Daoy (cell line): ENCODE data around the gene RSU1. TPM values are rescaled to one million over a fixed set of nuclear protein-coding genes. Genes with fewer than 3 reads are reported as not detected.
A peak's percentile ranks its signal among the peaks of the same experiment; 100 is the strongest.

Source experiments
- DNase-seq: peaks from one replicate; pipeline ENCODE4 v3.0.0-alpha.2; 2015; ENCODE audit warnings: low read depth
- total RNA-seq: library from RNA; depleted of rRNA; stranded (reverse); fragments of >200 nt; shearing (Covaris generic); gene quantifications from 2 replicates; pipeline ENCODE4 v1.2.3, GENCODE V29; 2014

The RSU1 gene
- total RNA-seq, 1 experiment from 2014 or later: 58.6 TPM

DNA sequence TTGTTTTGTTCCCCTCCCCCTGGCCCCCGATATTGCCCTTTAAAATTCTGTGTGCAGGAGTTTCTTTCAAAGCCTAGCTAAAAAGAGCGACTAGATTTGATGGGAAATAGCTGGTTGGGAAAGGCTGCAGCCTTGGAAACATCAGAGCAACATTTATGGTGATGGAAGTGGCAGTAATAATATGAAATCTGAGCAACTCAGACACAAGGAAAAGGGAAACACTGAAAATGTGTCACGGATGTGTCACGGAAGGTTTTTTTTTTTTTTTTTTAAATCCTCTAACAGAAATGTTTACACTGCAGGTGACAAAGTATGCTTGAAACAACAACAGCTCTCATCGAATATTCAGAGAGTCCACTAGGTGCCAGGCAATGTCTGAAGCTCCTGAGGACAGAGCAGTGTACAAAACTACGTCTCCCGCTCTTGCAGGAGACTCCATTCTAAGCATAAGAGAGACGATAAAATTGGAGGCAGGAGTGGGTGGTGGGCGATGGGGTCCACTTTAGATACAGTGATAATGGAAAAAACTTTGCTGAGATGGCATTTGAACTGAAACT, 143.0 kb downstream of the RSU1 start:
- no peak for DNase-seq

DNA sequence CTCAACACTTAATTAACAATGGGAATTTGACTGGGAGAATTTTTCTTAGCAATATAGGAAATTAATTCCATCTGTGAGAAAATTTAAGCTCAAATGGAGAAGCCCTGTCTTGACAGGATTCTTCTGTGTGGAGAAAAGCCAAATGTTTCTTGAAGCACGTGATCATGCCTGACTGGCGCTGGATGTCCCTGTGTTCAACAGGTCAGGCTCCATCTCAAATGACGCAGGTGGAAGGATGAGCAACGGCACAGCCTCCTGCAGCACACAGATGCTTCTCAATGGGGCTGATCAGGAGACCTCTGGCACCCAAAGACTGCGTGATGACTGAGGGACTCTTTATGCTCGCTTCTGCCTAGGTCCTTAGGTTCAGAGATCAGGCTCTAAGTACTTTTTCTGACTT, 143.8 kb downstream of the RSU1 start:
- no peak for DNase-seq

DNA sequence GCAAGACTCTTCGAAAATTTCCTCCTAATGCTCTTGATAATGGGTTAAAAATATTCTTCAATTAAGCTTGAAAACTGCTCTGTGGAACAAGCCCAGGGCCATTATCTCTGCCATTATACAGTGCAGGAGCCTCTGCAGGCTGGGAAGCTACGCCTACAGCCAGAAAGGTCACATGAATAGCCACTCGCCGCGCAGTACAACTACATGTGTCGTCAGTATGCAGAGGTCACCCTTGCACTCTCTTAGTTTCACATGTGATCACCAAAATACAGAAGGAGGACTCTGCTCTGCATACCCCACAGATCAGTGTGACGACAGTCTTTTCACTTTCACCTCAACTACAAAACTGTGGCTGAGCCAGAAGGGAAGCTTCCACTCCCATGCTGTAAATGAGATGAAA, 153.8 kb downstream of the RSU1 start:
- DNase-seq: no peak

DNA sequence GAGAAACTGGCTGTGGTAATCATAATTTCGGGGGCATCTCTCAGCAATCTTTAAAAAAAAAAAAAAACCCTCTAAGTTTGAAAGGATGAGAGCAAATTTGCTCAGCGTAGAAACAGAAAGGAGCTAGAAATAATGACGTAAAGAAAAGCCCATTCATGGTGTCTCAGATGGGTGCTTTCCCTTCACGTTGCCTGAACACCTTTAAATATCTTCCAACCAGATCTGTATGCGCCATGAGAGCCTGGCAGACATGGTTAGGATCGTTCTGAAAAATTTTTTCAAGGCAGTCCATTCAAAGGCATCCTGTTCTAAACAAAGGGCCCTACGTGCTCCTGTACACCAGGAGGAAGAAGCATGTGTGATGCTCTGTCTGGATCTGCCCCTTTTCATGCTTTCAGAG, 154.3 kb downstream of the RSU1 start:
- no peak for DNase-seq

DNA sequence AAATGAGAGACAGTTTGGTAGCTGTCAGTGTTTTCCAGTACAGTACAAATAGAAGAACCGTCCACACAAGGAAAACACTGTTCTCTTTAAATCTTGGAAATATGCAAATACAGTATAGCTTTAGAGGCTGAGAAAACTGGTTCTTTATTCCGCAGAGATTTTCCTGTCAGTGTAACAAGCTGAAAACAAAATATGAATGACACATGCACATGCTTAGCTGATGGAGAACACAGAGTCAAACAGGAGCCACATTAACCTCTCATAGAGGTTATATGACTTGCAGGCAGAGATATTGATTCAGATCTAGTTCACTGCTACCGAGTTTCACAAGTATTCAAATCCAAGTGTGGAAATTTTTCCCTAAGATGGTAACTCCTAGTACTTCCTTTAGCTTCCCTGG, 160.3 kb downstream of the RSU1 start:
- DNase-seq: no peak

DNA sequence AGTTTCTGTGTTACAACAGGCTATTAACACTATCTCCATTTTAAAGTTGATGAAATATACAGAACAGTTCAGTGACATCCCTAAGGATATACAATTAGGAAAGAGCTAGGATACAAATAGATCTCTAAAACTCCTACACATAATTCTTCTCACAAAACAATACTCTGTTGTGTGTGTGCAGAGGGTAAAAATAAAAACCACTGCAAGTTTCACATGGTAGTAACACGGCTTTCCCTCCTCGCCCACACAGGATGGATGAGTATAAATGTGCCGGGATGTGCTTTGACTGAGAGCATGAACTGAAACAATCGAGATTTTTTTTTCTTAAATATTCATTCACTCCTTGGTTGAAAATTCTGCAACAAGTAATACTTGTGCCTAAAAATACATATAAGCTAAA, 164.0 kb downstream of the RSU1 start:
- DNase-seq: no peak

DNA sequence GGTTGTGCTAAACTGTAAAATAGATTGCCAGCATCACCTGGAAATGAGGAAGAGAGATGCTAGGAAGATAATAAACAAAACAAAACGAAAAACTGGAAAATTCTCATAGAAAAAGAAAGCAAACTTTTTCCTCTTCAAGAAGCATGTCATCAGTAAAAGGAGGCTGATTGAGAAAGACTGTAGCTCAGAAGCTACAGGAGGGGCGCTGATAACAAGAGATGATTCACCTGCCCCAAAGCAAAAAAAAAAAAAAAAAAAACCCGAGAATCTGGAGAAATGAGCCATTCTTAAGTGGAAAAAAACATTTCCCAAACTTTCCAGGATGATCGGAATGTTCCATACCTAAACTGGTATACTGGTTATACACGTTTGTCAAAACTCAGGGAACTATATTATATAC, 165.1 kb downstream of the RSU1 start:
- DNase-seq: peak; percentile 17

DNA sequence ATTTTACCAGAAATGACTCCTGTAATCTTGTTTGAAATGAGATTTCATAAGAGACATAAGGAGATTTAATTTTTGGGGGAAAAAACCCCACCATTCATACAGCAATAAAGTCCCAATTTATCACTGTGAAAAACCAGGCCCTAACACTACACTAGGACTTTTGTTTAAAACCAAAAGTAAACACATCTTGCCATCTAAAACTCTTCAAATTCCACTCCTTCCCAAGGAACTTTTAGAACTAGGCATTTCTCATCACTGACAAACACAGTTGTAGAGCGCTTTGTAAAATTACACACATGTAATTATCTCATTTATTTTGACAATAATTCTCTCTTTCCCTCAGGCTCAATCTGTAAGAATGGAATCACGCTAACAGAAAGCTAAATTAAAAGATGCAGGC, 167.5 kb downstream of the RSU1 start:
- DNase-seq: no peak

DNA sequence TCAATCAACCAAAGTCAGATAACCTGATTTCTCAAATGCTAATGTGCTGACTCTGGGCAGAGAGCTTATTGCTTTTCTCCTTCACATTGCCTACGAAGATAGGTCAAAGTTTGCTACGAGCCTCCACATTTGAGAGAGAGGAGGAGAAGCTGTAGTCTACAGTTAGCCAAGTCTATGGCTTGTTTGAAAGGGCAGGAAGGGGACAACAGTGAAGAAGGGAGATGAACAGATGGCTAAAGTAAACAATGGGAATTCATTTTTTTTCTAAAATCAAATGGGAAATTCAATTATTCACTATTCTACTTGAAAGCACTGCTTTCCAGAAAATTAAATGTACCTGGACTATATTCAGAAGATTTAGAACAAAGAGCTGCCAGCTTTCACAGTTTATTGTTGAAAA, 168.9 kb downstream of the RSU1 start:
- DNase-seq: no peak

DNA sequence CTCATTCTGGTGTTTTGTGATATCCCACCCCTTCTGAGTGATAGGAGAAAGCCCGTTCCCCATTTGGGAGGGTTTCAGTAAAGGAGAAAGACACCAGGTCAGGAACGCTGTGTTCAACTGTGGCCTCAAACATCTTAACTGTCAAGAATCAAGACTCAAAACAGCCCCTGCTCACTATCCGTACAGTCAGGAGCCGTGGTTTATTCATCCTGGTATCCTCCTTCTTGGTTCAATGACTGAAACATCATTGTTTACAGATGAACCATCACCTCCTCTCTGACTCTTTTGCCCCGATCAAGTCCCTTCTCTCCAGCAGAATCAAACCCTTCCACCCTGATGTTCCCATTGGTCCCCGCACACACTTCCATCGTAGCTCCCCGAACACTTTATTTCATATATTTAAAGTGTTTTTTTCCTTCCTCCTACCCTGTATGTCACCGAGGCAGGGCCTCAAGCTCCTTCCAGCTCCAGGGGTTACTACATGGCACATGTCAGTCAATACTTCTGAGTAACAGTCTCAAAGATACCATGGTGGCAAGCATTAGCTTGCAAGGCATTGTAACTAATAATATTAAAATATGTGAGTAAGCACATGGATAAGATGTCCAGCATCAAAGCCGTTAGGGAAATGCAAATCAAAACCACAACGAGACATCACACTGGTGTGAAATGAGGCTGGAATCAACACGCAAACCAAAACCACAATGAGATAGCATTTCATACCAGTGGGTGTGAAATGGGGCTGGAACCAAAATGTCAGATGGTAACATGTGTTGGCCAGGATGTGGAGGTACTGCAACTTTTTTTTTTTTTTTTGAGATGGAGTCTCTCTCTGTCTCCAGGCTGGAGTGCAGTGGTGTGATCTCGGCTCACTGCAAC, 170.8 kb downstream of the RSU1 start:
- peak; percentile 37 for DNase-seq

DNA sequence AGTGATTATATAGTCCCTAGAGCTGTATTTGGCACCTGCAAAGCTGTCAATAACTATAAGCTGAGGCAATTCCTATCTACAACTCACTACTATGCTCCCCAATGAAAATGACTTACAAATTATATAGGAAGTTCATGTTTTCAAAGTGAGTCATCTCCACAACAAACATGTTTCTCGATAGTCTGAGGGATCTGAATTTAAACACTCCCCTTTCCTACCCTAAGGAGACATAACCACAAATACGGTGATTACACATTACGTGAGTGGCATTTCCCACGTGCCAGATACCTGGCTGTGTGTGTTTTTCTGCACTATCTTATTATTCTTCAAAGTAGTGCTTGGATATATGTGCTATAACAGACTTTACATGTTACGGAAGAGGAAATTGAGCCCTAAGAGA, 173.1 kb downstream of the RSU1 start:
- peak; percentile 49 for DNase-seq

DNA sequence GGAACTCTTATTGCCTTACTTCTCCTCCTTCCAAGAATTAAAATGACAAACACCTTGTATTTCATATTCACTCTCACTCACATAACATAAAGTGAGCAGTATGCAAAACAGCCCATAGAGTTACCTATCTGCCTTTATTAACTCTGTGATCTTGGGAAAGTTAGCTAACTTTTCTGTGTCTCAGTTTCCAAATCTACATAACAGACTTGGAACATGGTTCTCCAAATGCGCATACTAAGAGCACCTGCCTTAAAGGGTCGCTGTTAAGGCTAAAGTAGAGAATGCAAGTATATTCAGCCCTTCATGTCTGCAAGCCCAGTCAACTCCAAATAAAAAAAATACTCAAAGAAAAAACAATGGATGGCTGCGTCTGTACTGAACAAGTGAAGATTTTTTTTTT, 173.7 kb downstream of the RSU1 start:
- DNase-seq: no peak

DNA sequence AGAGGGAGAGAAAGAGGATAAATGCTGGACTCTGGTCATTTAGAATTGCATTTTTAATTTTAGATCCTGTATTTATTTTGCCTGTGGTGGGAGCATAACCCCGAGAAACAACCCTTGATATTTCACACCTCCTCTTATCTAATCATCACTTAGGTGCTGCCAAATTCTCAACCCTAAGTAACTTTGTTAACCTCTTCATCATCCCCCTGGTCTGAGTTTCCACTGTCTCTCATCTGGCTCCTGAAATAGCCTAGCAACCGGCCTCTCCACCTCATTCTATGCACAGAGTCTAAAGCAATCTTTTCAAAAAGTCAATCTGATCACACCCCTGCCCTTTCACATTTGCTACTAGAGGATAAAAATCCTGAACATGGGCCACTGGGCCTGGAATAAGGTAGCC, 177.1 kb downstream of the RSU1 start:
- DNase-seq: no peak

DNA sequence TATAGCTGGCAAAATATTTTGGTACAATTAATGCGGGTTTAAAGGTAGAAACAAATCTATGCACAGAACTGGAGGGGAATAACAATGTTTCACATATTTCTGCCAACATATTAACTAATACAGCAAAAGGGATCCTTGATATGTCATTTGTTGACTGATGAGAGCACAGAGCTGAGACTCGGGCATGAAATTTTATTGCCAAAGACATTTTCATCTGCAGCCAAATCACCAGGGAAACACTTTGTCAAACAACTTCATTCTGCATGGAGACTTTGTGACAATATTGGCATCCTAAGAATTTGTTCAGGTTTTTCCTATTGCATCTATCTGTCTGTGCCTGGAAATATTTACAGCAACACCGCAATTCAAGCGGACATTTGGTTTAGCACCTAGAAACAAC, 177.8 kb downstream of the RSU1 start:
- no peak for DNase-seq

DNA sequence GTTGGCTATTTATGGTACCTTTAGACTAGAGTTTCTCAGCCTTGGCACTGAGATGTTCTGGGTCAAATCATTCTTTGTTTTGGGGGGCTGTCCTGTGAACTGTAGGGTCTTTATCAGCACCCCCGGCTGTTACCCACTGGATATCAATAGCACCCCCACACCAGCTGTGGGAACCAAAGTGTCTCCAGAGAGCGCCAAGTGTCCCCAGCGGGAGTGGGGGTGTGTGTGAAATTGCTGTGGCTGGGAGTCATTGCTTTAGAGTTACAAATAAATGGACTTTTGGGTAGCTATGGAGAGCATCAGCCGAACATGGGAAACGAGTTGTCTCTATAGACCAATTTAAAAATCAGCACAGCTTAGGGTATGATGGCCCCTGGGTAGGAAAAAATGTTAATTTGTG, 184.2 kb downstream of the RSU1 start:
- no peak for DNase-seq

DNA sequence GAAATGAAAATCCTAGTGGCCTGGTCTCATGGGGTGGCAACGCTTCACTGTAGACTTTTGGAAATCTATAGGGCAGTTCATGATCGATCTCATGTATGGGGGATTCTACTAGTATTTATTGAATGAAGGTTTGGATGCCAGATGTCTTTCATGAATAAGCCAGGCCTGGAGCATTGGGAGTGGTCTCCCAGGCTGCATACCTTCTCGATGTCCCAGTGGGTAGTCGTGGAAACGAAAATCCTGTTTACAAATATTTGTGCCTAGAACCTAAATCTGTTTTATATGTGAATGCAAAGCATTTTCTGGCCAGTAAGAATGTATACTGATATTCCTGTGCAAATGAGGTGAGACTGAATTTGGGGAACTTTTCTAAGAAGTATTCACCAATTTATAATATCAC, 190.5 kb downstream of the RSU1 start:
- no peak for DNase-seq

DNA sequence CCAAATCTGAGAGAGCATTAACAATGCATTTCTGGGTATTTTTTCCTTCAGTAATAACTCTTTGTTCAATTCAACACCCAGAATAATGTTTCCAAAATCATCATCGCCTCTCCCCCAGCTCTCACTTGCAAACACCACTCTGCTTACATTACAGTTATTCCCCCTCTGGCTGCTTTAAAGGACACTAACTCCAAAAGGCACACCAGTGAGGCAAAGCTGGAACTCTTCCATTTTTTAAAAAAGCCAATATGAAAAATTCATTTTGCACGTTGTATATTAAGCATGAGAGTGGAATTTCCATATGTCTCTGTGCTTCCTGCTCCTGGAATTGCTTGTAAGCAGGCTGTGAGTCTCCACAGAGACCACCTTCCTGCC, 204.3 kb downstream of the RSU1 start:
- no peak for DNase-seq

DNA sequence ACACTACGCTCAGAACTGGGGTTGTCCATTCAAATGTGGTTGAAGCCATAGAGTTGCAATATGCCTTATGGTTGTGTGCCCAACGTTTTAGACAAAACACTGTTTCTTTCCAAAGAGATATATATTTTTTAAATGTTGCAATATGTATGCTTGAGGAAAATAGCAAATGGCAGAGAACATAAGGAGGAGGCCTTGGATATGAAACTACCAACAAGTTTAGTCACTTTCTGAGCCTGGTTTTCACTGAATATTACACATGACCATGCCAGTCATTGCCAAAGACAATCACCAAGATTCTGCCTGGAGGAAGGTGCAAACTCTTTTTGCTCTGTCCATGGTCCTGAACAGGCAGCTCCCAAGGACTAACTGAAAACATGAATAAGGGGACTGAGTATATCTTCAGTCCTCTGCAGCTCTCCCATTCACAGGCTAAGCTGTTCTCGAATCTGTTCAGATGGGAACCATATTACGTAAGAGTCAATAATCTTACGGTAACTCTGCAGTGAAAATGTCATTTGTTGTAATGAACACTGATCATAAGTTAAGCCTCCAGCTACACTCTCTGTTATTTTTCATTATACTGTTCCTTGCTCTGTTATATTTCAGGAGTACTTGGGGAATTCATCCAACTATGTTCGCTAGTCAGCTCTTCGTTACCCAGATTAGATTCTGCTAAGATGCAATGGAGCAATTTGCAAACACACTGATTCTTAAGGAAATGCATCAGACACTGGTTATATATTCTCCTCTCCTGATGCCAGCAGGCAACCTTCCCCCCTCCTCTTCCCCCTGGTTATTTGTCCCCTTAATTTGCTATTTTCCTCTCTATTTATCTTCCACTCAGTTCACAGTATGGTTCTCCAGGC, 204.9 kb downstream of the RSU1 start:
- DNase-seq: peak; percentile 18

DNA sequence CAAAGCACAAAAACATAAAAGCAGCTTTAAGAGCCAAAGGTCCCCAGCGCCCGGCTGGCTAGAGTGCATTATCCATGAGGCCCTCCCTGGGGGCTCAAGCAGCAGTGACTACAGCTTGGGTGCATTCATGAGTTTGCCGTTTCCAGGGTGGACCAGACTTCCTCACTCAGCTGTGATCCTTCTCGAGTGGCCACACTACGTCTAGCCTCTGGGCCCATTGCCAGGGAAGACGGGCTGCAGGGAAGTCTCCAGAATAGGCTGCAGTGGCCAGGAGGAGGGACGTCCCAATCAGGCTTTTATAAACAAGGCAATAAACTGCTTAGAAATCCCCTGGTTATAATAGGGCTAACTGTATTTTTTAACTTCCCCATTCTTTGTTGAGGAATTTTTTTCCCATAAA, 206.2 kb downstream of the RSU1 start:
- DNase-seq: no peak

DNA sequence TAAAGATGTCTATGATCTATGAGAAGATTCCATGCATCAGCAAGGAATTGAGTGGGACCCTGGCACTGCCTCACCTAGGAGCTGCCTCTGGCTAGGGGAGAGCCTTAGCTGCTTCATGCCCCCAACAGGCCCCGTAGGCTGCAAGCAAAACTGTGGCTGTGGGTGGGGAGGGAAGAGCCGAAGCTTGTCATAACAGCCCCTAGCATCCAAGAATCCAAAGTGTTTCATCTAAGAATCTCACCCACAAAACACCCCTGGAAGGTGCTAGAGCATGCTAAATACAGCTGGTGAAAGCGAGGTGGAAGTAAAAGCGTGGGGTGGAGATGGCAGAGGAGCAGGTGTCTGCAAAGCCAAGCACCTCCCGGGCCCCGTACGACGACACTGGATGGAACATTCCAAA, 208.0 kb downstream of the RSU1 start:
- no peak for DNase-seq

DNA sequence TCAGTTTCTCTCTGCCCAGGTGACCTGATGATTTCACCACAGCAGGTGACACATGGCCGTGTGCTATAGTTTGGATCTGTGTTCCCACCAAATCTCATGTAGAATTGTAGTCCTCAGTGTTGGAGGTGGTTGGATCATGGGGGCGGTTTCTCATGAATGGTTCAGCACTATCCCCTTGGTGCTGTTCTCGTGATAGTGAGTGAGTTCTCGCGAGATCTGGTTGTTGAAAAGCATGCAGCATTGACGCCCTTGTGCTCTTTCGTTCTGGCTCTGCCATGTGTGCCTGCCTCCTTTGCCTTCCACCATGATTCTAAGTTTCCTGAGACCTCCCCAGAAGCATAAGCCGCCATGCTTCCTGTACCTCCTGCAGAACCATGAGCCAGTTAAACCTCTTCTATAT, 210.3 kb downstream of the RSU1 start:
- DNase-seq: no peak

DNA sequence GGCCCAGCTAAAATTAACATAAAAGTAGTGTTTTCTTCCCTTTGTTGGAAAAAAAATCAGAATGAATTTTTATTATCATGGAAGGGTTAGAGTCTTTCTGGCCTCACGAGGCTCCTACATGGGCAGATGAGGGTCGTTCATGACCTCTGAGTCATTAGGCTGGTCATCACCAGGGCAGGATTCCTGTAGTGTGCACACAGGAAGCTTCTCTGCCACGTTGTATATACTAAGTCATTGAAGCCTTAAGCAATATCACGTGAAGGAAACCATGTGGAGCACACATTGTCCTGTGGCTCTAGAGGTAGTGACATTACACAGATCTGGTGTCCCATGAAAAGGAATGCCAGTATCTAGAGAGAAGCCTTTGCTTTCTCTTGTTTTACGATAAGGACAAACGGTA, 210.8 kb downstream of the RSU1 start:
- DNase-seq: no peak

DNA sequence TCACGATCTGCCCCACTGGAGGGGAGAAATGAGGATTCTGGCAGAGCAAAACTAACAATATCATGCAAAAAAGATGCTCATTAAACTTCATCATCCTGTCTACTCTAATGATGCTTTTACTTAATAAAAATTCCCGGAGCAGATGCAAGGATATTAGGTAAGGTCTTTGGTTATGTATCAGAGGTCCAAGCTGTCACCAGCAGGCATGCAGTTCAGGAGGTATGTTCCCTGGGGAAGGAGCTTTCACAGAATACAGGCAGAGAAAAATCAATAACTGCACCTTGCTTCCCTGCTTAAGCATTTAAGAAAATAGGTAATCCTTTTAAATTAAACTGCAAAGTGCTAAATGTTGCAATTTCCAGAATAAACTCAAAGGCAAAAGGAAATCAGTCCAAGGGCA, 213.9 kb downstream of the RSU1 start:
- no peak for DNase-seq
